Caki2 (cell line): ENCODE data around the gene SSBP3. TPM values are rescaled to one million over a fixed set of nuclear protein-coding genes. Genes with fewer than 3 reads are reported as not detected.
"Not testable (repeated sequence)": the region's sequence is repeated elsewhere in the genome, so short reads cannot be mapped to it uniquely, and the experiment has no call there.

Experiments
- DNase-seq: peaks from one replicate; pipeline ENCODE4 v3.0.0-alpha.2; 2015; ENCODE audit warnings: low read depth
- in situ Hi-C: cut with HindIII; loops from 2 replicates; pipeline ENCODE4 v1.10.0; 2016; ENCODE audit warnings: low sequenced_read_pairs, low pct_unique_long_range_greater_than_20kb, mixed read lengths
- total RNA-seq: library from RNA; depleted of rRNA; stranded (reverse); fragments of >200 nt; shearing (Covaris generic); gene quantifications from 2 replicates; pipeline ENCODE4 v1.2.3, GENCODE V29; 2014; ENCODE audit warnings: low replicate concordance; rRNA removed

SSBP3 gene
- total RNA-seq: 8.2 and 14.4 TPM in 2 replicates

GRCh38 chr1:54406339-54407153 lies at the start of gene SSBP3:
SSBP3 (minus strand) TSS chr1:54406394.
- in situ Hi-C loops: no loop called here
- peak; percentile 89 for DNase-seq

- no peak for DNase-seq
- in situ Hi-C loops: no loop called here
Observed at GRCh38 chr1:54453509-54453908, 47.3 kb upstream of the SSBP3 start.

DNA sequence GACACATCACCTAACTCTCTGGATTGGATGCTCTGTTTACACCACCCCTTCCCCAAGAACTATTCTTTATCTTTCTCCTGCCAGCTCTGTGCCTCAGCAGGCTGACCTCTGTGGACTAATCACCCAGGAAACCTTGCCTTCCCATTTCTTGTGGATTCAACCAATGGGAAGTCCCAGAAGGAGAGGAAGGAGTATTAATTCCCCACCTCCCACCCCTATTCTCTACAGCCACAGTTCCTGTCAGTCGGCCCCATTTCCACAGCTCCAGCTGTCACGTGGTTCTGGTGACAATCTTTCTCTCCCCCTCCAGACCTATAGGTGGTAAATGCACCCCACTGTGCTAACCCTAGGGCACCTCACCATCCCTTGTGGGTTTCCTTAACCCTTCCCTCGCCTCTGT lies 46.8 kb upstream of the SSBP3 start:
- no peak for DNase-seq
- in situ Hi-C loops: no loop called here

GRCh38 chr1:54449431-54449830 lies 43.2 kb upstream of the SSBP3 start:
- DNase-seq, in situ Hi-C loops: not testable (repeated sequence)

DNA sequence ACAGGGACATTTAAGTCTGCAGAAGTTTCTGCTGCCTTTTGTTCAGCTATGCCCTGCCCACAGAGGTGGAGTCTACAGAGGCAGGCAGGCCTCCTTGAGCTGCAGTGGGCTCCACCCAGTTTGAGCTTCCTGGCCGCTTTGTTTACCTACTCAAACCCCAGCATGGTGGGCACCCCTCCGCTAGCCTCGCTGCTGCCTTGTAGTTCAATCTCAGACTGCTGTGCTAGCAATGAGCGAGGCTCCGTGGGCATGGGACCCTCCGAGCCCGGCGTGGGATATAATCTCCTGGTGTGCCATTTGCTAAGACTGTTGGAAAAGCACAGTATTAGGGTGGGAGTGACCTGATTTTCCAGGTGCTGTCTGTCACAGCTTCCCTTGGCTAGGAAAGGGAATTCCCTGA lies 42.6 kb upstream of the SSBP3 start:
- DNase-seq, in situ Hi-C loops: not testable (repeated sequence)

DNA sequence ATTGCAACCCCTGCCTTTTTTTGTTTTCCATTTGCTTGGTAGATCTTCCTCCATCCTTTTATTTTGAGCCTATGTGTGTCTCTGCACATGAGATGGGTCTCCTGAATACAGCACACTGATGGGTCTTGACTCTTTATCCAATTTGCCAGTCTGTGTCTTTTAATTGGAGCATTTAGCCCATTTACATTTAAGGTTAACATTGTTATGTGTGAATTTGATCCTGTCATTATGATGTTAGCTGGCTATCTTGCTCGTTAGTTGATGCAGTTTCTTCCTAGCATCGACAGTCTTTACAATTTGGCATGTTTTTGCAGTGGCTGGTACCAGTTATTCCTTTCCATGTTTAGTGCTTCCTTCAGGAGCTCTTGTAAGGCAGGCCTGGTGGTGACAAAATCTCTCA lies 40.9 kb upstream of the SSBP3 start:
- in situ Hi-C loops, DNase-seq: not testable (repeated sequence)

- in situ Hi-C loops: no loop called here
- no peak for DNase-seq
Observed at GRCh38 chr1:54442185-54442584, 36.0 kb upstream of the SSBP3 start.

DNA sequence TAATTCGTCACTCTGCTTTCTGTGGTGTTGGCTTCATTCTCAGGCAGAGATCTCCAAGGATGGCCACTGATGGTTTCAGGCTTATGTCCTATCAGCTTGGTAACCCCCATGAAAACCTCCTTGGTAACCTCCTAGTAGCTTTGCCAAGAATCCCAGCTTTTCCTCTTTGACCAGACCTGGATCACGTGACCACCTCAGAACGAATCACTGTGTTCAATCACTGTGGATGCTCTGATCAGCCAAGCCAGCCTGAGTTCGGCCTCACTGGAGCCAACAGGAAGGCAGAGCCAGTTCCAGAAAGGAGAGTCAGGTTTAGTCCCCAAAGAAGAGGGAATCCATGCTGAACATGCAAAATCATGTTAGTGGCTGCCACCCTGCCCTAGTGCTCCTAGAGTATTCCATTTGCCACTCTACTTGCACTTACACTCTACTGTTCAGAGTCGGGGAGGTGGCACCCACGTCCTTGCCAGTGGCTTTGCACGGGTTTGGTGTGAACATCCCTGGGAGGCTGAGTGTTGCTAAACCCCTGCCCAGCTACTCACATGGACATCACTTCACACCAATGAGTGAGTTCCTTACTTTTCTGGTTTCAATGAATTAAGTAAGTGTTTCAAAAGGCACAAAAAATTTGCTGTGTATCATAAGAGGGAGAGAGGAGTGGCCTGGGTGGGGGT lies 33.5 kb upstream of the SSBP3 start:
- peak; percentile 6 for DNase-seq
- in situ Hi-C loops: no loop called here

GRCh38 chr1:54437783-54438182 lies 31.6 kb upstream of the SSBP3 start:
- in situ Hi-C loops: no loop called here
- DNase-seq: no peak

- in situ Hi-C loops: no loop called here
- no peak for DNase-seq
Observed at GRCh38 chr1:54436826-54437225, 30.6 kb upstream of the SSBP3 start.

GRCh38 chr1:54429838-54430237 lies 23.6 kb upstream of the SSBP3 start:
- in situ Hi-C loops: no loop called here
- no peak for DNase-seq

DNA sequence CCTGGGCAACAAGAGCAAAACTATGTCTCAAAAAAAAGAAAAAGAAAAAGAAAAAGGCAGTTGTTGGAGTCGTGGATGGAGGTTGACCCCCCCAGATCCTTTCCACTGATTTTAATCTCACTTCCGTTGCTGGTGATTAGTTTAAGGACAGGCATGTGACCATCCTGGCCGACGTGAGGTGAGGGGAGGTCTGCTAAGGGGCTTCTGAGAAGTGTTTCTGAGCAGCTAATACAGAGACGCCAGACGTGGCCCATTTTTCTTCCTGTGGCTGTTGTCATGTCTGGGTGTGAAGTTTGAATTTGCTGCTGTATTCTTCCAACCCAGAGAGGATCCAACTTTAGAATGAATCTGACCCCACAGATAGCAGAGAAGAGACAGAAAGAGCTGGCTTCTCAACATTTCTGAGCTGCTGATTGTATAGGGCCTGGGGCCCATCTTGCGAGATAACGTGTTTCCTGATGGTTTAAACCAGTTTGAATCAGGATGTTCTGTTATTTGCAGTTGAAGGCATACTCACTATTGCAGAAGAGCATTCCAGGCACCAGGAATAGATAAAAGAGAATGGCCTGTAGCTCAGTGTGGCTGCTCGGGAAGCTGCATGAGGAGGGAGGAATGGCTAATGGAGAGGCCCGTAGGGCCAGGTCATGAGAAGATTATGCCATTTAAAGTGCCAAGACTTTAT lies 22.8 kb upstream of the SSBP3 start:
- in situ Hi-C loops: no loop called here
- DNase-seq: no peak

GRCh38 chr1:54425152-54425584 lies 19.0 kb upstream of the SSBP3 start:
- DNase-seq: no peak
- in situ Hi-C loops: no loop called here

DNA sequence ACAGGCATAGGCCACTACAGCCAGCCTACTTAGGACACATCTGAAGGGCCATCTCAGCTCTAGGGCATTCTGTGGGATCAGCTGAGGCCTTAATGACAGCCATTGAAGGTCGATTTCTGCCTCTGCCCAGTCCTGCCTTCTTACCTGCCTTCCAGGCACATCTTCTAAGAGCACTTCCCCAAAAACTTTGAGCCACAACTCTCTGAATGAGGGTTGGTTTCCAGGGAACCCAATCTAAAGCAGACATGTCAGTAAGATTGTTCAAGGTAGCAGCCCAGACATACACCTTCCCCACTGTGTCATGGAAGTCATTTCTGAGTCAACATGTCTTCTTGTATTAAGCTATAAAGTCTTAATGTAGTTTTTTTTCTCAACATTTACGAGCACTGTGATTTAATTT lies 18.2 kb upstream of the SSBP3 start:
- in situ Hi-C loops: no loop called here
- DNase-seq: no peak

DNA sequence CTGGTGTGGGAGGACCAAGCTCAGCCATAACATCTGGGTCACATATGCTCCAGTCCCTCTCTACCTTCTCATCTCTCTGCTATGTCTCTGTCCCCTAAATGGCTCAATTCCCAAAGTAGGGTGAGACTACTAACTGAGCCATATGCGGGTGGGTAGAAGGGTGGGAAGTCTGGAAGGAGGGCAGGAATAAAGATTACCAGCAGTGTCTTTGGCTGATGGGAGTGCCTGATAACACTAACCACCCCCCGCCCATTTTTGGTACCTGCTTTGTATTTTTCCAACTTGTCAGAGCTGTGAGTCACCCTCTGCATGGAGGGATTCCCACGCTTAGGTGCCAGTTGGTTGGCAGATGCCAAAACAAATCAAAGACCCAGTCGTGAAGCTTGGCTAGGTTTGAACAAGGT lies 14.9 kb upstream of the SSBP3 start:
- peak; percentile 74 for DNase-seq
- in situ Hi-C loops: no loop called here

DNA sequence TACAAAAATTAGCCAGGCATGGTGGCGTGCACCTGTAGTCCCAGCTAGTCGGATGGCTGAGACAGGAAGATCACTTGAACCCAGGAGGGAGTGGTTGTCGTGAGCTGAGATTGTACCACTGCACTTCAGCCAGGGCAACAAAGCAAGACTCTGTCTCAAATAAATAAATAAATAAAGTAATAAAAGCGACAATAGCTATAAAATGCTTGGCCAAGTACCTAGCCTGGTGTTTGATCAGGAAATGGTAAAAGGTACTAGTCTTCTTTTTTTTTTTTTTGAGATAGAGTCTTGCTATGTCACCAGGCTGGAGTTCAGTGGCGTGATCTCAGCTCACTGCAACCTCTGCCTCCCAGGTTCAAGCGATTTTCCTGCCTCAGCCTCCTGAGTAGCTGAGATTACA lies 12.4 kb upstream of the SSBP3 start:
- in situ Hi-C loops, DNase-seq: not testable (repeated sequence)

GRCh38 chr1:54417123-54417522 lies 10.9 kb upstream of the SSBP3 start:
- in situ Hi-C loops: no loop called here
- no peak for DNase-seq

GRCh38 chr1:54416435-54416834 lies 10.2 kb upstream of the SSBP3 start:
- DNase-seq: no peak
- in situ Hi-C loops: no loop called here

- in situ Hi-C loops: no loop called here
- no peak for DNase-seq
Observed at GRCh38 chr1:54415991-54416390, 9.8 kb upstream of the SSBP3 start.
